ENCODE measurements around the gene FEM1B. TPM values are rescaled to one million over a fixed set of nuclear protein-coding genes. Genes with fewer than 3 reads are reported as not detected.
"Not testable (repeated sequence)": the region's sequence is repeated elsewhere in the genome, so short reads cannot be mapped to it uniquely, and the experiment has no call there.

FEM1B gene
- total RNA-seq, 4 donors from 2014 or later = 32.9 to 48.5 (median 40.9) TPM

DNA sequence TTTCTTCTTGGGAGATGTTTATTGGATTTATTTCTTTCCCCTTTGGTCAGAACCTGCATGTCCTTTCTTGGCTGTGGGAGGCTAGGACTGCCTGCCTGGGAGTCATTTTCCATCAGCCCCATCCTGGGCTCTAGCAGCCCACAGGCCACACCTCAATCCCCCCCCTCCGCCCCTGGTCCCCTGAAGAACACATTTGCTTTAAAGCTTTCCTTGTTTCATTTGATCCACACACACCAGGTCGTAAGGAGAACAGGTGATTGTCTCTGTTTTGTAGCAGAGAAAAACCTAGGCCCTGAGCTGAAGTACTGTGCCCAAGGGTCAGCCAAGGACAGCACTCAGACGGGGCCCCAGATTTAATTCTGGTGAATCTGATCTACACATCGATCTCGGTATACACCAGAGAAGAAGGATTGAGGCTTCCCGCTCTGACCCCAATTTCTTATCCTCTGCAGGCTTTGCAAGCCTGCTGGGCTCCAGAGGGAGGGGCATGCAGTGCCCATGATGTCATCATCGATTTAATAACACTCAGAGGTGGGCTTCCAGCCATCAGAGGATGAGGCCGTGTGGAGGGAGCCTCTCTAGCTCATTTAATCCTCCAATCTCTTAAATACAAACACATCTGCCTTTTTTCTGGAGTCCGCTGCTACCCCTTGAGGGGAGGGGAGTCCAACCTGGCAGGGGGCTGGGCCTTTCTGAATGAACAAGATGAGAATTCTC lies 46.3 kb upstream of the FEM1B start:
- DNase-seq (ENCODE audit: low spot score) (no peak), ATAC-seq (ENCODE audit: low FRiP score) (no peak)
- TF ChIP-seq, protein P1, sequence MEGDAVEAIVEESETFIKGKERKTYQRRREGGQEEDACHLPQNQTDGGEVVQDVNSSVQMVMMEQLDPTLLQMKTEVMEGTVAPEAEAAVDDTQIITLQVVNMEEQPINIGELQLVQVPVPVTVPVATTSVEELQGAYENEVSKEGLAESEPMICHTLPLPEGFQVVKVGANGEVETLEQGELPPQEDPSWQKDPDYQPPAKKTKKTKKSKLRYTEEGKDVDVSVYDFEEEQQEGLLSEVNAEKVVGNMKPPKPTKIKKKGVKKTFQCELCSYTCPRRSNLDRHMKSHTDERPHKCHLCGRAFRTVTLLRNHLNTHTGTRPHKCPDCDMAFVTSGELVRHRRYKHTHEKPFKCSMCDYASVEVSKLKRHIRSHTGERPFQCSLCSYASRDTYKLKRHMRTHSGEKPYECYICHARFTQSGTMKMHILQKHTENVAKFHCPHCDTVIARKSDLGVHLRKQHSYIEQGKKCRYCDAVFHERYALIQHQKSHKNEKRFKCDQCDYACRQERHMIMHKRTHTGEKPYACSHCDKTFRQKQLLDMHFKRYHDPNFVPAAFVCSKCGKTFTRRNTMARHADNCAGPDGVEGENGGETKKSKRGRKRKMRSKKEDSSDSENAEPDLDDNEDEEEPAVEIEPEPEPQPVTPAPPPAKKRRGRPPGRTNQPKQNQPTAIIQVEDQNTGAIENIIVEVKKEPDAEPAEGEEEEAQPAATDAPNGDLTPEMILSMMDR (IDR thresholded peaks at IDR 0.05) = no peak

DNA sequence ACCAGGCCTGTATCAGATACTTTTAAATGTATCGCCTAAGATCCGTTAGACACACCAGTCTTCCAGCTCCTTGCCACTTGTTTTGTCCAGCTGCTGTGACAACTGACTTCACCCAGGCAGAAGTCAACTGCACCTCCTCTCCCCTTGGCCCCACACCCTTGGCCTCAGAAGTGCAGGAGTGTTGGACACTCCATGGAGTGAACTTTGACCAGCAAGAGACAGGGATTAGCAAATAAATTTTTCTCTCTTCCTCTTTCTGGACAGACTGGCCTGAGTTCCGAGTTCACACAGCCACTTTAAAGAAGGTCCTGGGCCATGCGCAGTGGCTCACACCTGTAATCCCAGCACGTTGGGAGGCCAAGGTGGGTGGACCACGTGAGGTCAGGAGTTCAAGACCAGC lies 45.1 kb upstream of the FEM1B start:
- DNase-seq (ENCODE audit: low spot score) (no peak), ATAC-seq (ENCODE audit: low FRiP score) (no peak)
- TF ChIP-seq, protein P1 (IDR thresholded peaks at IDR 0.05) = no peak

DNA sequence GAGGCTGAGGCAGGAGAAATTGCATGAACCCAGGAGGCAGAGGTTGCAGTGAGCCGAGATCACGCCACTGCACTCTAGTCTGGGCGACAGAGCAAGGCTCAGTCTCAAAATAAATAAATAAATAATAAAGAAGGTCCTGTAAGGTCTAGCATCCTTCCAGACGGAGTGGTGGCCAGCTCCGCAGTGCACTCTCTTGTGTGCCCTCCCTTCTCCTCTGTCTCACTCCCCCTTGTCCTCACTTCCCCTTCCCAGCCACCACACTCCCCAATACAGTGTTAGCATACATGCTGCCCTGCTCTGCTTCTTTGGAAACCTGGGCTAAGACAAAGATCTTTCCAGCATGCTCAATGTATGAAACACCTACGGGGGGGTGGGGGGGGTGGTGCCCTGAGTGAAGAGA lies 44.6 kb upstream of the FEM1B start:
- TF ChIP-seq, protein P1 (IDR thresholded peaks at IDR 0.05) = no peak
- ATAC-seq (ENCODE audit: low FRiP score) (no peak), DNase-seq (ENCODE audit: low spot score) (no peak)

DNA sequence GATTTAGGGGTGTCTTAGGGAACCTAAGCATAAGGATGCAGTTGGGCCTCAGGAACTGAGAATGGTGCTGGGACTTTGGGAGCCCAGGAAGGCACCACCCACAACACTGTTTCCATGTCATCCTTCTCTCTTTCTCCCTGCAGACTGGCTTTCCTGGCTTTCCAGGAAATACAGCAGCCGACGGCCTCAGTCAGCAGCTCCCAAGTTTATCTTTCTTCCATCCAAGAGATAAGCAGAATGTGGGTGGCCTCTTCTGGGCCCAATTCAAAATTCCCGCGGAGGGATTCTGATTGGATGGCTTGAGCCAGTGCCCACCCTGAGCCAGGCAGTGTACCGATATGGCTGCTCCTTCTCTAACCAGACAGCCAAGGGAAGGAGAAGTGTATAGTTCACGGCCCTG lies 43.5 kb upstream of the FEM1B start:
- TF ChIP-seq, protein P1 (IDR thresholded peaks at IDR 0.05) = no peak
- ATAC-seq (ENCODE audit: low FRiP score) = no peak

DNA sequence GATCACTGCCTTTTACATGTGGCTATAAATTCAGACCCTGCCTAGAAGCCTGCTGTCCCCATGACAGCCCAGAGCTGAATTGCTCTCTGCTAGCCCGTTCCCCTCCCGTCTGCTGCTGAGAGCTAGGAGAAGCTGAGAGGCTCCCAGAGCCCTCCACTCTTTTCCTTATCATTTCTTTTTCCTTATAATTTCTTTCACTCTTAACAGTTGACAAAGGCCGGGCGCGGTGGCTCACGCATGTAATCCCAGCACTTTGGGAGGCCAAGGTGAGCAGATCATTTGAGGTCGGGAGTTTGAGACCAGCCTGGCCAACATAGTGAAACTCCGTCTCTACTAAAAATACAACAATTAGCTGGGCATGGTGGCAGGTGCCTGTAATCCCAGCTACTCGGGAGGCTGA lies 43.0 kb upstream of the FEM1B start:
- not testable (repeated sequence) for DNase-seq (ENCODE audit: low spot score); ATAC-seq (ENCODE audit: low FRiP score)

More for the DNA sequence above, 43.5 kb upstream of the FEM1B start:
- DNase-seq (ENCODE audit: low spot score) = no peak

DNA sequence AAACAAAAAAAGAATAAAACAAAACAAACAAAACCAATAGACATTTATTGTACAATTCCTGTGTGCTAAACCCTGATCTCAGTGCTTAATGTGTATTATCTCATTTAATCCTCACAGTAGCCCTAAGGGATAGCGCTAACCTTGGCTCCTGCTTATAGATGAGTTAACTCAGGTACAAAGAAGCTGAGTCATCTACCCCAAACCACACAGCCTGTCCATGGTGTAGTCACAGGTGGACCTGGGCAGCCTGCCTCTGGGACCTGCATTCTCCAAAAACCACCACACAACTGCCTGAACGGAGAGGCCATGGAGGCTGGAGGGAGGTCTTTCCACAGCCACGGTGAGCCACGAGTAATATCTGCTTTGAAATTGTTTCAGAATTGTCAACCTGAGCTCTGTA lies 42.5 kb upstream of the FEM1B start:
- ATAC-seq (ENCODE audit: low FRiP score) (no peak), DNase-seq (ENCODE audit: low spot score) (no peak)
- TF ChIP-seq, protein P1 (IDR thresholded peaks at IDR 0.05) = no peak

DNA sequence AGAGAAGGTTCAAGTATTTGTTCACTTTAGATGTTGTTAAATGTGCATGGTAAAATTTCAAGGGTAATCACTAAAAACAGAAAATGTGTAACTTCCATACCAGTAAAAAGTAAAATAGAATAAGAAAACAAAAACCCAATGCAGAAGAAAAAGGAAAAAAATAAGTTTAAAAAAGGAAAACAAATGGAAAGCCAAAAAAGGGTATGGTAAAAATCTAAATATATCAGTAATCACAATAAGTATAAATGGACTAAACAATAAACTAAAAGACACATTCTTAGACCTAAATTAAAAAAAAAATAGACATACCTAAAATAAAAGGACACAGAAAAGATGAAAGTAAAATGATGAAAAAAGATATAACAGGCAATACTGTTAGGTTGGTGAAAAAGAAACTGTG lies 38.5 kb upstream of the FEM1B start:
- no peak for ATAC-seq (ENCODE audit: low FRiP score)
- no peak for DNase-seq (ENCODE audit: low spot score)
- TF ChIP-seq, protein P1 (IDR thresholded peaks at IDR 0.05) = no peak
